ENCODE results near the gene MAB21L4. TPM values are rescaled to one million over a fixed set of nuclear protein-coding genes. Genes with fewer than 3 reads are reported as not detected.
A peak's percentile ranks its signal among the peaks of the same experiment; 100 is the strongest.

The MAB21L4 gene
- polyA plus RNA-seq, 4 donors: 3.8 to 29.3 (median 9.1) TPM

DNA sequence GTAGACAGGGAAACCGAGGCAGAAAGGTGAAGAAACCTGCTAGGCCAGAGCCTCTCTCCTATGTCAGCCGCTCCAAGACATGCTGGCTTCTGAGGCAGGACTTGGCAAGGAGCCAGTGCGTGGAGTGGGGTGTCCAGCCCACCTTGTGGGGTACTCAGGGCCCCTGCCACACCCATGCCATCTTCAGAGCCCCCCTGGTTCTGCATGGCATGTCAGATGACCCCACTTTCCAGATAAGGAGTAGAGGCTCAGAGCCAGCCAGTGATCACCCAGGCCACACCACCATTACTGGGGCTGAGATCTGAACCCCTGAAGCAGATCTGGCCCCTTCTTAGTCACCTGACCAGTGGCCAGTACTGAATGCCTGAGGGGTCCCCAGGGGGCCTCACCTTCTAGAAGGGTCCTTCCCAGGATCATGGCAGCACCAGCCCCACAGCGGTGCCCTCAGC, 24.9 kb upstream of the MAB21L4 start:
- 73 to 88% (median 78%) methylated on average over 4 of the region's 4 CpGs for WGBS, 3 donors
- FAIRE-seq (no peak), DNase-seq (no peak)
- Histone ChIP-seq H3K4me1 (ENCODE audit: control insufficient read depth in 3 of 3, insufficient read depth in 2 of 3, low read depth in 1 of 3, low read length in 2 of 3) (peaks cover 0 to 11% (median 0%) of the 10 kb centered on the region in 3 donors), H3K9me3 (ENCODE audit: control insufficient read depth in 2 of 2, insufficient read depth in 1 of 2, low read depth in 1 of 2, low read length in 1 of 2) (no peaks in the 10 kb centered on the region), H3K4me3 (ENCODE audit: low read depth in 1 of 3, low read length in 3 of 3) (no peak overlapping the region), H3K27me3 (ENCODE audit: control insufficient read depth in 3 of 3, insufficient read depth in 3 of 3, low read length in 3 of 3) (peaks cover 0 to 2% (median 0%) of the 10 kb centered on the region in 3 donors), H3K27ac (ENCODE audit: low read depth in 1 of 3, low read length in 2 of 3) (peak overlapping the region in 1 of 3 donors; percentile 44), H3K36me3 (ENCODE audit: control insufficient read depth in 3 of 3, insufficient read depth in 2 of 3, low read depth in 1 of 3, low read length in 3 of 3) (no peaks in the 10 kb centered on the region)

DNA sequence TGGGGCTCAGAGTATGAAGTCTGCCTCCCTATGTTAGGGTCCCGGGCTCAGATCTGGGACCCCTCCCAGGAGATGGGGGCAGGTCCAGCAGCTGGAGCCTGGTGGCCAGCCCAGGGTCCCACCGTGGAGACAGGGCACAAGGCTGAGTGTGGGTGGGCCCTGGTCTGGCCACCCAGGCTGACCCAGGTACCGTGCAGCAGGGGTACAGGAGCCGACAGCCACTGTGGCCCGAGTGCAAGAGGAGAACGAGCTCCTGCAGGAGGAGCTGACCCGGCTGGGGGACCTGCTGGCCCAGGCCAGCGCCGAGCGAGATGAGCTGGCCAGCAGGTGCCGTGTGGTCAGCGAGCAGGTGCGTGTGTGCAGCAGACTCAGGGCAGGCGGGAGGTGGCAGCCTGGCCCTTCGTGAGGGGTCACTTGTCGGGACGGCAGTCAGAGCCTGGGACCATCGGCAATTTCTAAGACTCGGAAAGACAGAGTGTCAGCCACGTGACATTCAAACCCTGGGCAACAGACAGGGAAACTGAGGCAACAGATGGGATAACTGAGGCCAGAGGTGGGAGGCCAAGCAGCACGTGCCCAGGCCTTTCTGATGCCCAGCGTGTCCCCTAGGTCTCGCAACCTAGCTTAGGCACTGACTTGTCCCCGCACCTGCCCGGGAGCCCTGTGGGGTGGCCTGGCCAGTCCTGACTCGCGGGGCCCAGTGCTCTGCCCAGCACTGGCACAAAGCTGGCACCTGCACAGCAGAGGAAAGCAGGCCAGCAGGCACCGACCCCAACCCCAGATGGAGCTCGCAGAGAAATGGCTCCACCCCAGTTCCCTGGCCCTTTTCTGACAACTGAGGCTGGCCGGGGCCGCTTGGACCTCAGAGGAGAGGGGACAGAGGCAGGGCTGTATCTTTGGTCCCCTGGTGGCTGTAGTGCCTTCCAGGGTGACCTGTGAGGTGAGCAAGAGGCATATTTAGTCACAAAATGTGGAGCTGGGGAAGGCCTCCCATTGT, 24.1 kb upstream of the MAB21L4 start:
- H3K36me3 ChIP-seq (ENCODE audit: control insufficient read depth in 3 of 3, insufficient read depth in 2 of 3, low read depth in 1 of 3, low read length in 3 of 3): no peaks in the 10 kb centered on the region
- peaks cover 0 to 9% (median 0%) of the 10 kb centered on the region in 3 donors for H3K27me3 ChIP-seq (ENCODE audit: control insufficient read depth in 3 of 3, insufficient read depth in 3 of 3, low read length in 3 of 3)
- H3K4me1 ChIP-seq (ENCODE audit: control insufficient read depth in 3 of 3, insufficient read depth in 2 of 3, low read depth in 1 of 3, low read length in 2 of 3): peaks cover 0 to 13% (median 0%) of the 10 kb centered on the region in 3 donors
- no peak for DNase-seq
- no peak overlapping the region for H3K27ac ChIP-seq (ENCODE audit: low read depth in 1 of 3, low read length in 2 of 3)
- 87 to 91% (median 89%) methylated on average over 27 to 31 of the region's 31 CpGs for WGBS, 3 donors
- no peak overlapping the region for H3K4me3 ChIP-seq (ENCODE audit: low read depth in 1 of 3, low read length in 3 of 3)
- H3K9me3 ChIP-seq (ENCODE audit: control insufficient read depth in 2 of 2, insufficient read depth in 1 of 2, low read depth in 1 of 2, low read length in 1 of 2): no peaks in the 10 kb centered on the region
- no peak for FAIRE-seq

- WGBS, 3 donors: 82 to 85% (median 85%) methylated on average over 19 of the region's 19 CpGs
- peaks cover 0 to 13% (median 0%) of the 10 kb centered on the region in 3 donors for H3K4me1 ChIP-seq (ENCODE audit: control insufficient read depth in 3 of 3, insufficient read depth in 2 of 3, low read depth in 1 of 3, low read length in 2 of 3)
- no peak for DNase-seq
- H3K27me3 ChIP-seq (ENCODE audit: control insufficient read depth in 3 of 3, insufficient read depth in 3 of 3, low read length in 3 of 3): peaks cover 0 to 14% (median 0%) of the 10 kb centered on the region in 3 donors
- no peak overlapping the region for H3K27ac ChIP-seq (ENCODE audit: low read depth in 1 of 3, low read length in 2 of 3)
- H3K9me3 ChIP-seq (ENCODE audit: control insufficient read depth in 2 of 2, insufficient read depth in 1 of 2, low read depth in 1 of 2, low read length in 1 of 2): no peaks in the 10 kb centered on the region
- H3K36me3 ChIP-seq (ENCODE audit: control insufficient read depth in 3 of 3, insufficient read depth in 2 of 3, low read depth in 1 of 3, low read length in 3 of 3): no peaks in the 10 kb centered on the region
- no peak overlapping the region for H3K4me3 ChIP-seq (ENCODE audit: low read depth in 1 of 3, low read length in 3 of 3)
- FAIRE-seq: no peak
These were observed 23.3 kb upstream of the MAB21L4 start for GRCh38 chr2:240919161-240919781.

DNA sequence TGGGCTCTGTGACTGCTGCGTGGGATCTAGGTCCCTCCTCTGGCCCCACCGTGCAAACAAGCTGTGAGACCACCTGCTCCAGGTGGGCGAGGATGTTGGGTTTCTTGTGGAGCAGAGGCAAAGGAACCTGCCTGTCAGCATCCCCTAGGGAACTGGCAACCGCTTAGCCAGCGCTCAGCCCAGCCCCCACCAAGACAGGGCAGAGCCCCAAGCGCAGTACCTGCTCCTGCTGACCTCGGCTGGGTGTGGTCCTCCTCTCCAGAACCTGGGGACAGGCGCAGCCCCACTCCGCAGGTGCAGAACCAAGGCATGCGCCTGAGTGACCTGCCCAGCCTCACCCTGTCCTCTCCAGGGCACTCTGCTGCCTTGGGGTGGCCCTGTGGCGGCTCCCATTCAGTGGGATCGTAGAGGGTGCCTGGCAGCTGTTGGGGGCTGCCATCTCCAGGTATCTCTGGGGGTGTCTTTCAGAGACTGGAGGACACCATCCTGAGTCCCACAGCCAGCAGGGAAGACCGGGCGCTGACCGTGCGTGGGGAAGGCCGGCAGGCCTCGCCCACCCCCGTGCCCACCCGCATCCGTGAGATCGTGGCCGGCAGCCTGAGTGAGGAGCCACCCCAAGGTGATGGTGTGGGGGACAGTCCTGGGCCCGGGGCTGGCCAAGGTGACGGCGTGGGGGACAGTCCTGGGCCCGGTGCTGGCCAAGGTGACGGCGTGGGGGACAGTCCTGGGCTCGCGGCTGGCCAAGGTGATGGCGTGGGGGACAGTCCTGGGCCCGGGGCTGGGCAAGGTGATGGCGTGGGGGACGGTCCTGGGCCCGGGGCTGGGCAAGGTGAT, 22.5 kb upstream of the MAB21L4 start:
- Histone ChIP-seq H3K4me1 (ENCODE audit: control insufficient read depth in 3 of 3, insufficient read depth in 2 of 3, low read depth in 1 of 3, low read length in 2 of 3) (peaks cover 0 to 19% (median 0%) of the 10 kb centered on the region in 3 donors), H3K9me3 (ENCODE audit: control insufficient read depth in 2 of 2, insufficient read depth in 1 of 2, low read depth in 1 of 2, low read length in 1 of 2) (no peaks in the 10 kb centered on the region), H3K27me3 (ENCODE audit: control insufficient read depth in 3 of 3, insufficient read depth in 3 of 3, low read length in 3 of 3) (peaks cover 0 to 14% (median 0%) of the 10 kb centered on the region in 3 donors), H3K4me3 (ENCODE audit: low read depth in 1 of 3, low read length in 3 of 3) (no peak overlapping the region), H3K27ac (ENCODE audit: low read depth in 1 of 3, low read length in 2 of 3) (no peak overlapping the region), H3K36me3 (ENCODE audit: control insufficient read depth in 3 of 3, insufficient read depth in 2 of 3, low read depth in 1 of 3, low read length in 3 of 3) (no peaks in the 10 kb centered on the region)
- 74 to 88% (median 79%) methylated on average over 31 to 36 of the region's 36 CpGs for WGBS, 3 donors
- DNase-seq: no peak
- no peak for FAIRE-seq

DNA sequence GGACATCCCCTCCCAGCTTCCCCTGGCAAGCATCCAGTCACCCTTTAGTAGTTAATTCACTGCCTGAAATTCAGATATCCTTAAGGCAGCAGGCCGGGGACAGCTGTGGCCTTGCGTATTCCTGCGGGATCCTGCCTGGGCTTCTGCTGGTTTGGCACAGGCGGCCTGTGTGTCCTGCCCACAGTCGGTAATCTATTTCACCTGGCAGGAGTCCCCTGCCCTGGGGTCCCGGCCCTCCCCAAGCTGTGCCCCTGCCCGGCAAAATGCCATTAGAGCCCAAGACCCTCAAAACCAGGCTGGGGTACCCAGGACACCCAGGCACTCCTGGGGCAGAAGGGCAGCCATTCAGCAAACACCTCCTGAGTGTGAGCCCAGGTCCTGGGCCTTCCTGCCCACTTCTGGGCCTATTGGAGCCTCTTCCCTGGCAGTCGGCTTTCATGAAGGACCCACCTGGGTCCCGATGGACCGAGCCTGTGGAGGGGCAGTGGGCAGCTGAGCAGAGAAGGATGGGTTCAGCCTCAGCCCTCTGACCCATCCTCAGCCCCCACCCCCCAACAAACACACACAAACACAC, 21.8 kb upstream of the MAB21L4 start:
- Histone ChIP-seq H3K27ac (ENCODE audit: low read depth in 1 of 3, low read length in 2 of 3) (no peak overlapping the region), H3K9me3 (ENCODE audit: control insufficient read depth in 2 of 2, insufficient read depth in 1 of 2, low read depth in 1 of 2, low read length in 1 of 2) (no peaks in the 10 kb centered on the region), H3K4me3 (ENCODE audit: low read depth in 1 of 3, low read length in 3 of 3) (no peak overlapping the region), H3K27me3 (ENCODE audit: control insufficient read depth in 3 of 3, insufficient read depth in 3 of 3, low read length in 3 of 3) (peaks cover 0 to 14% (median 0%) of the 10 kb centered on the region in 3 donors), H3K36me3 (ENCODE audit: control insufficient read depth in 3 of 3, insufficient read depth in 2 of 3, low read depth in 1 of 3, low read length in 3 of 3) (no peaks in the 10 kb centered on the region), H3K4me1 (ENCODE audit: control insufficient read depth in 3 of 3, insufficient read depth in 2 of 3, low read depth in 1 of 3, low read length in 2 of 3) (peaks cover 0 to 19% (median 0%) of the 10 kb centered on the region in 3 donors)
- 71 to 82% (median 81%) methylated on average over 10 of the region's 10 CpGs for WGBS, 3 donors
- no peak for DNase-seq
- FAIRE-seq: no peak

- Histone ChIP-seq H3K27me3 (ENCODE audit: control insufficient read depth in 3 of 3, insufficient read depth in 3 of 3, low read length in 3 of 3) (peaks cover 0 to 14% (median 0%) of the 10 kb centered on the region in 3 donors), H3K9me3 (ENCODE audit: control insufficient read depth in 2 of 2, insufficient read depth in 1 of 2, low read depth in 1 of 2, low read length in 1 of 2) (no peaks in the 10 kb centered on the region), H3K27ac (ENCODE audit: low read depth in 1 of 3, low read length in 2 of 3) (peak overlapping the region in 2 of 3 donors; percentile 42 to 48), H3K36me3 (ENCODE audit: control insufficient read depth in 3 of 3, insufficient read depth in 2 of 3, low read depth in 1 of 3, low read length in 3 of 3) (no peaks in the 10 kb centered on the region), H3K4me1 (ENCODE audit: control insufficient read depth in 3 of 3, insufficient read depth in 2 of 3, low read depth in 1 of 3, low read length in 2 of 3) (peaks cover 0 to 19% (median 0%) of the 10 kb centered on the region in 3 donors), H3K4me3 (ENCODE audit: low read depth in 1 of 3, low read length in 3 of 3) (no peak overlapping the region)
- no peak for DNase-seq
- WGBS, 3 donors: 59 to 75% (median 66%) methylated on average over 20 of the region's 20 CpGs
- FAIRE-seq: no peak
These were observed 21.2 kb upstream of the MAB21L4 start for GRCh38 chr2:240917009-240917683.

DNA sequence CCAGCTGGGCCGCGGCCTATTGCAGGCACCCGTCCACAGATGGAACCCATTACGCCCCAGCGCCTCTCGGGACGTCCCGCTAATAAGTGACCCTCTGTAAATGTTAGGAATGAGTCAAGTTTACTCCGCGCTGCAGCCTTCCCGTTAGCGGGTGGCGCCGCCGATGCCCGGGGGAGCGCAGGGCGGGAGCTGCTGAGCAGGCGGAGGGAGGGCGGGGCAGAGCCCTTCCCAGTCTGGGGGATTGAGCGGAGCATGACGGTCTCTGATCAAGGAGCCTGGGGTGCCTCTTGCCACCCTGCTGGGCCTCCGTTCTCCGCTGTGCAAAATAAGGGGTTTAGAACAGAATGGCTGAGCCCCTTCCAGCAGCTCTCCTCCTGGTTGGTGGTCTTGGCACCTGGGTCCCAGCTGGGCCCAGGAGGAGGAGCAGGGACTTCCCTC, 20.6 kb upstream of the MAB21L4 start:
- WGBS, 3 donors: 5 to 17% (median 8%) methylated on average over 16 to 24 of the region's 24 CpGs
- peak in 1 of 2 donors; percentile 54 for DNase-seq
- Histone ChIP-seq H3K36me3 (ENCODE audit: control insufficient read depth in 3 of 3, insufficient read depth in 2 of 3, low read depth in 1 of 3, low read length in 3 of 3) (no peaks in the 10 kb centered on the region), H3K4me3 (ENCODE audit: low read depth in 1 of 3, low read length in 3 of 3) (no peak overlapping the region), H3K27ac (ENCODE audit: low read depth in 1 of 3, low read length in 2 of 3) (peak overlapping the region in 2 of 3 donors; percentile 42 to 48), H3K27me3 (ENCODE audit: control insufficient read depth in 3 of 3, insufficient read depth in 3 of 3, low read length in 3 of 3) (peaks cover 0 to 14% (median 0%) of the 10 kb centered on the region in 3 donors), H3K9me3 (ENCODE audit: control insufficient read depth in 2 of 2, insufficient read depth in 1 of 2, low read depth in 1 of 2, low read length in 1 of 2) (no peaks in the 10 kb centered on the region), H3K4me1 (ENCODE audit: control insufficient read depth in 3 of 3, insufficient read depth in 2 of 3, low read depth in 1 of 3, low read length in 2 of 3) (peaks cover 0 to 19% (median 0%) of the 10 kb centered on the region in 3 donors)
- no peak for FAIRE-seq
